HEK293 (cell line): ENCODE results near the gene AHCY.

Experiments used
- CTCF ChIP-seq: fragments of 450-650 bp; formaldehyde crosslinking; IDR thresholded peaks from 2 replicates; pipeline ENCODE4 v1.5.1; 2016; ENCODE audit warnings: missing biosample characterization, missing genetic modification characterization
- KLF16 ChIP-seq: fragments of 450-650 bp; formaldehyde crosslinking; IDR thresholded peaks from 2 replicates; pipeline ENCODE4 v1.5.1; 2017; ENCODE audit warnings: missing biosample characterization, missing genetic modification characterization
- YY1 ChIP-seq: fragments of 450-650 bp; formaldehyde crosslinking; IDR thresholded peaks from 2 replicates; pipeline ENCODE4 v1.5.1; 2018; ENCODE audit warnings: missing biosample characterization, missing genetic modification characterization
- ZNF24 ChIP-seq: fragments of 450-650 bp; formaldehyde crosslinking; IDR thresholded peaks from 2 replicates; pipeline ENCODE4 v1.5.1; 2016; ENCODE audit warnings: missing biosample characterization, missing genetic modification characterization
- ZNF580 ChIP-seq: fragments of 450-650 bp; formaldehyde crosslinking; IDR thresholded peaks from 2 replicates; pipeline ENCODE4 v1.5.1; 2016; ENCODE audit warnings: missing biosample characterization, missing genetic modification characterization
- ZNF654 ChIP-seq: fragments of 450-650 bp; formaldehyde crosslinking; IDR thresholded peaks from 2 replicates; pipeline ENCODE4 v1.5.1; 2016; ENCODE audit warnings: low read depth, missing biosample characterization, missing genetic modification characterization

DNA sequence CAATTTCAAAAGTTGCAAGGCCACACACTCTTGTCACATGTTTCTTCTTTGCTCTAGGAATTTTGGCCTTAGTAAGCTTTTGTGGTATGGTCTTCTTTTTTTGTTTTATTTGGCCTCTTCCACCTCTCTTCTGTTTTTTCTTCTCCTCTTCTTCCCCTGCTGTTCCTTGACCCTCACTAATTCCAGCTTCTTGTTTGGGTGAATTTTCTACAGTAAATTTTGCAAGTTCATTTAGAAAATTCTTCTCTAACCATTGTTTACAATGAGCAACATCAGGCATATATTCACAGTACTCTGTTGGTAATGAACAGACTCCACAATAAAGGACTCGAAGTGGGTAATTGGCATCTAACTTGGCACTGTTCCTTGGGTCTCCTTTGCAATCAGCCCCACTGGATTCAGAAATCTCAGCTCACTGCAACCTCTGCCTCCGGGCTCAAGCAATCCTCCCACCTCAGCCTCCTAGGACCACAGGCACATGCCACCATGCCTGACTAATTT is 57.0 kb downstream of the AHCY start:
- TF ChIP-seq CTCF (tag by site-specific recombination) (no peak), YY1 (tag by site-specific recombination) (no peak), ZNF654 (tag by site-specific recombination) (no peak), ZNF24 (tag by site-specific recombination) (no peak), KLF16 (tag by site-specific recombination) (no peak), ZNF580 (tag by site-specific recombination) (no peak)
